Fibroblast of lung (primary cell): ENCODE results near the gene BAIAP3. TPM values are rescaled to one million over a fixed set of nuclear protein-coding genes. Genes with fewer than 3 reads are reported as not detected.

ENCODE experiments used
- DNase-seq, 2 donors: peaks; one replicate each; pipeline versions ENCODE4 v3.0.0 to v3.0.0-alpha.2; 2010; ENCODE audit warnings: low read depth in 2 of 2
- H2AFZ ChIP-seq: 2 replicates; pipeline ENCODE4 v1.5.1; 2012; ENCODE audit warnings: low read length, control low read depth, inconsistent platforms
- H3K27ac ChIP-seq: 2 replicates; pipeline ENCODE4 v1.5.1; 2011; ENCODE audit warnings: low read length, control low read depth; ENCODE audit not compliant: insufficient read depth
- H3K27me3 ChIP-seq: 2 replicates; pipeline ENCODE4 v1.5.1; 2011; ENCODE audit warnings: mild to moderate bottlenecking, low read length; ENCODE audit not compliant: control insufficient read depth, insufficient read depth
- H3K36me3 ChIP-seq: 2 replicates; pipeline ENCODE4 v1.5.1; 2011; ENCODE audit warnings: low read length; ENCODE audit not compliant: control insufficient read depth, insufficient read depth
- H3K4me1 ChIP-seq: 2 replicates; pipeline ENCODE4 v1.5.1; 2011; ENCODE audit warnings: low read length; ENCODE audit not compliant: control insufficient read depth, insufficient read depth; ENCODE audit errors: extremely low read depth
- H3K4me2 ChIP-seq: 2 replicates; pipeline ENCODE4 v1.5.1; 2011; ENCODE audit warnings: low read length, control low read depth; ENCODE audit not compliant: insufficient read depth; ENCODE audit errors: extremely low read depth
- H3K4me3 ChIP-seq, 4 experiments: fragments of 200-600 bp in 1 of 4; sonication (generic) in 1 of 4; replicated peaks in 1 of 4; 2 replicates each; pipeline ENCODE4 v1.5.1; 2011 to 2016; ENCODE audit warnings: low read length in 4 of 4, low read depth in 3 of 4, mild to moderate bottlenecking in 3 of 4, control low read depth in 2 of 4, inconsistent platforms in 1 of 4, mixed read lengths in 1 of 4; ENCODE audit not compliant: insufficient read depth in 1 of 4; ENCODE audit errors: control extremely low read depth in 1 of 4
- H3K79me2 ChIP-seq: 2 replicates; pipeline ENCODE4 v1.5.1; 2012; ENCODE audit warnings: mild to moderate bottlenecking, low read length, inconsistent platforms; ENCODE audit not compliant: control insufficient read depth, insufficient read depth
- H3K9ac ChIP-seq: 2 replicates; pipeline ENCODE4 v1.5.1; 2011; ENCODE audit warnings: mild to moderate bottlenecking, low read length, control low read depth; ENCODE audit not compliant: insufficient read depth
- H3K9me3 ChIP-seq: 2 replicates; pipeline ENCODE4 v1.5.1; 2012; ENCODE audit warnings: low read depth, low read length; ENCODE audit not compliant: control insufficient read depth, insufficient read depth
- H4K20me1 ChIP-seq: 2 replicates; pipeline ENCODE4 v1.5.1; 2011; ENCODE audit warnings: low read length; ENCODE audit not compliant: control insufficient read depth, insufficient read depth; ENCODE audit errors: extremely low read depth
- CTCF ChIP-seq, 2 donors: IDR thresholded peaks in 1 of 2; conservative IDR thresholded peaks in 1 of 2; 1 replicate in 1 of 2; 2 replicates in 1 of 2; pipeline ENCODE4 v1.5.1; 2011 to 2012; ENCODE audit warnings: low read length in 2 of 2, control low read depth in 1 of 2, inconsistent platforms in 1 of 2, low read depth in 1 of 2, mild to moderate bottlenecking in 1 of 2
- EZH2 ChIP-seq: IDR thresholded peaks from 2 replicates; pipeline ENCODE4 v1.5.1; 2012; ENCODE audit warnings: low read length, control low read depth, mild to moderate bottlenecking; ENCODE audit errors: missing control alignments
- polyA plus RNA-seq, 2 donors: library from polyadenylated mRNA; depleted of rRNA in 1 of 2; stranded (reverse) in 1 of 2; unstranded in 1 of 2; fragments of >200 nt; gene quantifications; 2 replicates each; pipeline ENCODE4 v1.2.1, GENCODE V29; 2011 to 2012; ENCODE audit warnings: missing spikeins in 1 of 2
- total RNA-seq: library from RNA; depleted of rRNA; stranded (reverse); fragments of >200 nt; gene quantifications from 2 replicates; pipeline ENCODE4 v1.2.1, GENCODE V29; 2014

The BAIAP3 gene
- total and polyA plus RNA-seq, 2 donors (not counting 1 experiment from before 2014, with no cell fraction given): 0.22 to 0.83 TPM

- Histone ChIP-seq H3K4me2 (no peak overlapping the region), H4K20me1 (no peaks in the 10 kb centered on the region), H3K27me3 (no peaks in the 10 kb centered on the region), H2AFZ (no peak overlapping the region), H3K9ac (no peak overlapping the region), H3K36me3 (peaks cover 1% of the 10 kb centered on the region), H3K79me2 (no peaks in the 10 kb centered on the region), H3K4me3 (no peak overlapping the region), H3K4me1 (no peaks in the 10 kb centered on the region), H3K27ac (no peak overlapping the region), H3K9me3 (no peaks in the 10 kb centered on the region)
- TF ChIP-seq CTCF (conservative IDR thresholded peaks at IDR 0.05 in 1 of 2, IDR thresholded peaks at IDR 0.05 in 1 of 2; ENCODE audit: low read depth in 1 of 2, low read length in 2 of 2) (no peak), EZH2 (no peak)
- DNase-seq: peak; percentile 69 to 72
These were observed 9.3 kb downstream of the BAIAP3 start for GRCh38 chr16:1342526-1343427.

GRCh38 chr16:1343428-1344242, 10.2 kb downstream of the BAIAP3 start:
- no peaks in the 10 kb centered on the region for H3K4me1 ChIP-seq
- H3K79me2 ChIP-seq: no peaks in the 10 kb centered on the region
- H3K36me3 ChIP-seq: peaks cover 6% of the 10 kb centered on the region
- TF ChIP-seq CTCF (conservative IDR thresholded peaks at IDR 0.05 in 1 of 2, IDR thresholded peaks at IDR 0.05 in 1 of 2; ENCODE audit: low read depth in 1 of 2, low read length in 2 of 2) (no peak), EZH2 (no peak)
- no peak overlapping the region for H3K4me3 ChIP-seq
- DNase-seq: no peak
- H3K9me3 ChIP-seq: no peaks in the 10 kb centered on the region
- H3K27ac ChIP-seq: no peak overlapping the region
- no peak overlapping the region for H3K4me2 ChIP-seq
- H4K20me1 ChIP-seq: no peaks in the 10 kb centered on the region
- H3K9ac ChIP-seq: no peak overlapping the region
- no peaks in the 10 kb centered on the region for H3K27me3 ChIP-seq
- H2AFZ ChIP-seq: no peak overlapping the region

GRCh38 chr16:1344499-1344898, 11.1 kb downstream of the BAIAP3 start:
- Histone ChIP-seq H3K36me3 (peaks cover 15% of the 10 kb centered on the region), H3K9me3 (no peaks in the 10 kb centered on the region), H3K79me2 (no peaks in the 10 kb centered on the region), H3K4me1 (no peaks in the 10 kb centered on the region), H3K27me3 (no peaks in the 10 kb centered on the region), H3K9ac (no peak overlapping the region), H3K4me3 (no peak overlapping the region), H4K20me1 (no peaks in the 10 kb centered on the region), H2AFZ (no peak overlapping the region), H3K4me2 (no peak overlapping the region), H3K27ac (no peak overlapping the region)
- DNase-seq: no peak
- TF ChIP-seq EZH2: no peak
- no peak for TF ChIP-seq CTCF (conservative IDR thresholded peaks at IDR 0.05 in 1 of 2, IDR thresholded peaks at IDR 0.05 in 1 of 2; ENCODE audit: low read depth in 1 of 2, low read length in 2 of 2)
